HepG2 (cell line): Measurements from ENCODE around the gene PGA4.
A peak's percentile ranks its signal among the peaks of the same experiment; 100 is the strongest.

Experiments
- CTCF ChIP-seq: sonication (generic); formaldehyde crosslinking; IDR thresholded peaks from 2 replicates; pipeline ENCODE4 v1.5.0; 2020; ENCODE audit warnings: mild to moderate bottlenecking, missing genetic modification reagents, moderate library complexity
- GABPA ChIP-seq, 2 experiments: IDR thresholded peaks; 2 replicates each; pipeline ENCODE4 v1.6.1; 2011 to 2016; ENCODE audit warnings: low read depth in 2 of 2, low read length in 1 of 2, missing biosample characterization in 1 of 2, missing genetic modification characterization in 1 of 2
- POLR2A ChIP-seq, 2 experiments: IDR thresholded peaks; 2 replicates each; pipeline ENCODE4 v1.6.1; 2011; ENCODE audit warnings: low read depth in 2 of 2, low read length in 2 of 2, mild to moderate bottlenecking in 1 of 2, moderate library complexity in 1 of 2; ENCODE audit not compliant: insufficient read depth in 1 of 2
- ZNF207 ChIP-seq: fragments of 450-650 bp; IDR thresholded peaks from 2 replicates; pipeline ENCODE4 v1.6.1; 2016; ENCODE audit warnings: antibody characterized with exemption, borderline replicate concordance
- TF ChIP-seq, protein P1 (sequence below): sonication (generic); formaldehyde crosslinking; conservative IDR thresholded peaks from 2 replicates; pipeline ENCODE4 v1.4.0; 2020; ENCODE audit warnings: missing genetic modification reagents
- TF ChIP-seq, protein P2 (sequence below): sonication (generic); formaldehyde crosslinking; IDR thresholded peaks from 2 replicates; pipeline ENCODE4 v1.4.0; 2020; ENCODE audit warnings: mild to moderate bottlenecking, missing genetic modification reagents

- TF ChIP-seq, protein P1, sequence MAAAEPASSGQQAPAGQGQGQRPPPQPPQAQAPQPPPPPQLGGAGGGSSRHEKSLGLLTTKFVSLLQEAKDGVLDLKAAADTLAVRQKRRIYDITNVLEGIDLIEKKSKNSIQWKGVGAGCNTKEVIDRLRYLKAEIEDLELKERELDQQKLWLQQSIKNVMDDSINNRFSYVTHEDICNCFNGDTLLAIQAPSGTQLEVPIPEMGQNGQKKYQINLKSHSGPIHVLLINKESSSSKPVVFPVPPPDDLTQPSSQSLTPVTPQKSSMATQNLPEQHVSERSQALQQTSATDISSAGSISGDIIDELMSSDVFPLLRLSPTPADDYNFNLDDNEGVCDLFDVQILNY (CRISPR knock-in tag): no peak
- TF ChIP-seq, protein P2, sequence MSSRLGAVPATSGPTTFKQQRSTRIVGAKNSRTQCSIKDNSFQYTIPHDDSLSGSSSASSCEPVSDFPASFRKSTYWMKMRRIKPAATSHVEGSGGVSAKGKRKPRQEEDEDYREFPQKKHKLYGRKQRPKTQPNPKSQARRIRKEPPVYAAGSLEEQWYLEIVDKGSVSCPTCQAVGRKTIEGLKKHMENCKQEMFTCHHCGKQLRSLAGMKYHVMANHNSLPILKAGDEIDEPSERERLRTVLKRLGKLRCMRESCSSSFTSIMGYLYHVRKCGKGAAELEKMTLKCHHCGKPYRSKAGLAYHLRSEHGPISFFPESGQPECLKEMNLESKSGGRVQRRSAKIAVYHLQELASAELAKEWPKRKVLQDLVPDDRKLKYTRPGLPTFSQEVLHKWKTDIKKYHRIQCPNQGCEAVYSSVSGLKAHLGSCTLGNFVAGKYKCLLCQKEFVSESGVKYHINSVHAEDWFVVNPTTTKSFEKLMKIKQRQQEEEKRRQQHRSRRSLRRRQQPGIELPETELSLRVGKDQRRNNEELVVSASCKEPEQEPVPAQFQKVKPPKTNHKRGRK (CRISPR knock-in tag): no peak
- no peak for TF ChIP-seq GABPA (IDR thresholded peaks at IDR 0.05; ENCODE audit: low read depth, low read length)
- TF ChIP-seq GABPA (CRISPR knock-in tag; IDR thresholded peaks at IDR 0.05; ENCODE audit: low read depth): no peak; the same call in 1 of the 2 replicates
- no peak for TF ChIP-seq CTCF (CRISPR knock-in tag)
- peak in 1 of 2 experiments; percentile 43; a peak in 2 of 4 replicates for TF ChIP-seq POLR2A (IDR thresholded peaks at IDR 0.05; ENCODE audit: insufficient read depth in 1 of 2, low read depth in 2 of 2, low read length in 2 of 2)
- TF ChIP-seq ZNF207: no peak
These were observed 43.2 kb downstream of the PGA4 start for GRCh38 chr11:61265357-61265756.
